HG03520 (cell line): ENCODE results near the gene FSTL5.
"Not testable (repeated sequence)": the region's sequence is repeated elsewhere in the genome, so short reads cannot be mapped to it uniquely, and the experiment has no call there.

Experiments
- ATAC-seq: cut with Tn5 transposase; IDR thresholded peaks from one replicate; pipeline ENCODE4 v1.9.1; 2021; ENCODE audit warnings: mild to moderate bottlenecking, moderate library complexity; ENCODE audit not compliant: unreplicated experiment

FSTL5 gene

DNA sequence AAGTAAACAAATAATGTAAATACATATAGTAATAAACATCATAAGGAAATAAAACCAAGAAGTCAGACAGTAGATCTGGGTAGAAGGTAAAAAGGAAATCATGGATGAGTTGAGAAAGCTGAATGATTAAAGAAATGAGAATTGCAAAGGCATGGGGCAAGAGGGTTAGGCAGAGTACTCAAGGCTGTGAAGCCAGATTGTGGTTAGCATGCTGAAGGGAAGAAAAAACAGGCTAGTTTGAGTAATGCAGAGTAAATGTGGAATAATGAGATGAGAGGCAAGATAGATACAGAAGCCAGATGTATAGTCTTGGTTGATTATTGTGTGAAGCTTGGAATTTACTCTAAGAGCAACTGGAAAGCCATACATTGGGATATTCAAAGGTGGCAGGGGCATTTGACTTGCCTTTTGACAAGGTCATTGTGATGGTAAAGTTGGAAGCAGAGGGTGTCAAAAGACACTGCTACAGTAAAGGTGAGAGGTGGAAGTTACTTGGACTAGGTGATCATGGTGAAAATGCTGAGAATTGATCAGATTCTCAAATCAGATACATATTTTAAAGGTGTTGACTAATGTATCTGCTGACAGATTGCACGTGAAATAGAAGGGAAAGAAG lies 307.0 kb downstream of the FSTL5 start:
- ATAC-seq = no peak

GRCh38 chr4:161850631-161851030 lies 313.2 kb downstream of the FSTL5 start:
- ATAC-seq = no peak

DNA sequence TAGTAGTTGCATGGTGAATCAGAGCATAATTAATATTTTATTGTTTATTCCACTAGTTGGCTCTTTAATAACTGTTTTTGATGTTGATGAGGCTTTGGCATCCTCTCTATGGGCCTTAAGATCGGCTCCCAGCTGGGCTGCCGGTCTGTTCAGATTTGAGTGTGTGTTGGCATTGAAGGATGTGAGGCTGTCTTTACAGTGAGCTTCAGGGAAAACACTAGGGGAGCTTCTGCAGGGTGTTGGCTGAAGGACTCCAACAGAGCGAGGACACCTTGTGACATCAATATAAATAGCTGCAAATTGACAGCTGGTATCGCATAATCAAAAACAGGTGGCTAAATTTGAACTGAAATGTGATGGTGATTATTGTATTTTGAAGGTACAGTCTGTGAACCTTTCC lies 322.0 kb downstream of the FSTL5 start:
- ATAC-seq = no peak

DNA sequence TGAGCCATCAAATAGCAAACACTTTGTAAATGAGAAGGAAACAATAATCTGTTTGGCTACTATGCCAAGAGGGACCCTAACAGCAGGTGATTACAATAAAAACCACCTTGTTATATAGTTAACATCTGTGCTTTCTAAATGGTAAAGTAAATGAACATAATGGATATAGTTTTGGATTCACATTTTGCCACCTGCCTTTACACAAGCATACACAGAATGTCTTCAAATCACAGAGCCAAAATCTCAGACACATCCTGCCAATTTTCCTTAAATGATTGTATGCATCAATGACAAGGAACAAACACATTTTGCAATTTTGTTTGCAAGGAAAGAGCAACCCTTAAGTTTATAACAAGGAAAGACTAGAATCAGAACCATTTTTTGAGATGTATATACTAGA lies 334.2 kb downstream of the FSTL5 start:
- no peak for ATAC-seq

DNA sequence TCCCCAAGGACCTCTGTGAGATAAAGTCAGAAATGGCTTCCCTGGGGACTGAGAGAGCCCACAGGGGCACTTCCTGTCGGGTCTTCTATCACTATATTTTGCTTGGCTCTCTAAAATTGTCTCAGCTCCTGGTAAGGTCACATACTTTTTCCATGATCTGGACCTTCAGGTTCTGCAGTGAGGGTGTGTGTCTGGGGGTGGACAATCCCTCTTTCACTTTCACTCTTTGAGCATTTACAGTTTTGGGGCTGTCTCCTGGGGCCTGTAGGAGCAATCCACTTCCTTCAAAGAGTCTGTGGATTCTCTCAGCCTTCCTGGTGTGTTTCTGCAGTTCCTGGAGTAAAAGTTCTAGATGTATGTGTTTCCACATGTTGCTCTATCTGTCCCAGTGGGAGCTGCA lies 335.7 kb downstream of the FSTL5 start:
- no peak for ATAC-seq

GRCh38 chr4:161827013-161827412 lies 336.8 kb downstream of the FSTL5 start:
- ATAC-seq = no peak

- no peak for ATAC-seq
Observed at GRCh38 chr4:161823450-161823849, 340.4 kb downstream of the FSTL5 start.

DNA sequence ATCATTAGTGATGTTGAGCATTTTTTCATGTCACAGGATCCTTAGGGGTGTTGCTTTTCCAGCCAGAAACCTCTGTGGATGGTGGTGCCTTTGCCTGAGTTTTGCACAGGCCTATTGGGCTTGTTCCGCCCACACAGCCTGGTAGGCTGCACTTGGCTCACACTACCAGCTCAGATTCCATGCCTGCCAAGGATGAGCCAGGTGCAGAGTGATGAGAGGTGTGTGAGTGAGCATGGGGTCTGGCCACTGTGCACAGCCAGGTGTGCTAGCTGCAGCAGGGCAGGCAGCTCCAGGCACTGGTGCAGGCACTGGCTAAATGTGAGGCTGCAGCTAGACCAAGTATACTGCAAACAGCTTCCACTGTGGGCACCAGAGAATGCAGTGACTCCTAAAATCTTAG lies 341.6 kb downstream of the FSTL5 start:
- no peak for ATAC-seq

DNA sequence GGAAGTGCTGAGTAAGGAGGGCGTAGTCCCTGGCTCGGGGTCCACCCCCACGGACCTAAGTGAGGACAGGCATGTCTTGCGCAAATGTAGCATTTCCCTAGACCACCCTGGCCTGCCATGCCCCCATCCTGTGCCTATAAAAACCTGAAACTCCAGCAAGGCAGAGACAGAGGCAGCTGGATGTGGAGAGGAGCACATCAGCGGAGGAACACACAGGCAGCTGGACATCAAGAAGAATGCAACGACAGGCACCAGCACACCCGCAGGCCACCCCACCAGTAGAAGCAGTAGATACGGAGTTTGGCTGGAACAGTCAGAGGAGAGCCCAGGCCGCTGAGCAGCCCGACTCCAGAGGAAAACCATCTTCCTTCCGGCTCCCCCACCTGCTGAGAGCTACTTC lies 345.9 kb downstream of the FSTL5 start:
- no peak for ATAC-seq

GRCh38 chr4:161816958-161817357 lies 346.8 kb downstream of the FSTL5 start:
- no peak for ATAC-seq

DNA sequence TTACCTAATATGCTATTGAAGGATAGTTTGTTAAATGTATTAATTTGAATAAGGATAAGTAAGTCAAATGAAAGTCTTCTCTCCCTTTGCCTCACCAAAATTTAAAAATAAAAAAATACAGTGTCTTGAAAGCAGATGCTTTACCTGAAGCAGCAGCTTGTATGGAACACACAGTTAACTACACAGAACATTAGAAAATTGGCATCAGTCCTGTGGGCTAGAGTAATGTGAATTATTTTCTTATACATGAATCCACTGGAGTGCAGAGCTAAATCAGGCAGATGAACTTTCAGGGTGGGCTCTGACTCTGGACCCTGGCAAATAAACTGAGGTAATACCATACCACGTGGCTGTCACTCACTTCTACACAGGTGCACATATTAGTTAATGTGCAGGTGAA lies 348.0 kb downstream of the FSTL5 start:
- no peak for ATAC-seq

DNA sequence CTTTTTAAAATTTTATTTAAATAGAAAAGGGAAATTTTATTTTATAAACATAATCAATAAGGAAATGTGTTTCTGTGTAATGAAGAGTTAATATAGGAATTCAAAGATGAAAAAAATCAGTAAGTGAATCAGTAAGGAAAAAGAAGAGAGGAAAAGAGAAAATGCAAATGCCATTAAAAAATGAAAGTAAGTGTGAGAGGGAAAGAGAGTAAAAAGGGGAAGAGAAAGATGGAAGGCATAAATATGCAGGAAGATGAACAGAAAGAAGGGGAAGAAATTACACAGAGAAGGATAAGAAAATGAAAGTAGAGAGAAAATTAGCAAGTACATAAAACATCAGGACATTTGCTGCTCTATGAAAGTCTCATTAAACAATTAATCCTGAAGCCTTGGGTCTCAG lies 349.9 kb downstream of the FSTL5 start:
- ATAC-seq = no peak

GRCh38 chr4:161813389-161813788 lies 350.4 kb downstream of the FSTL5 start:
- ATAC-seq = no peak

- ATAC-seq = no peak
Observed at GRCh38 chr4:161803171-161803570, 360.6 kb downstream of the FSTL5 start.

GRCh38 chr4:161799710-161800109 lies 364.1 kb downstream of the FSTL5 start:
- no peak for ATAC-seq

- ATAC-seq = no peak
Observed at GRCh38 chr4:161792991-161793390, 370.8 kb downstream of the FSTL5 start.

DNA sequence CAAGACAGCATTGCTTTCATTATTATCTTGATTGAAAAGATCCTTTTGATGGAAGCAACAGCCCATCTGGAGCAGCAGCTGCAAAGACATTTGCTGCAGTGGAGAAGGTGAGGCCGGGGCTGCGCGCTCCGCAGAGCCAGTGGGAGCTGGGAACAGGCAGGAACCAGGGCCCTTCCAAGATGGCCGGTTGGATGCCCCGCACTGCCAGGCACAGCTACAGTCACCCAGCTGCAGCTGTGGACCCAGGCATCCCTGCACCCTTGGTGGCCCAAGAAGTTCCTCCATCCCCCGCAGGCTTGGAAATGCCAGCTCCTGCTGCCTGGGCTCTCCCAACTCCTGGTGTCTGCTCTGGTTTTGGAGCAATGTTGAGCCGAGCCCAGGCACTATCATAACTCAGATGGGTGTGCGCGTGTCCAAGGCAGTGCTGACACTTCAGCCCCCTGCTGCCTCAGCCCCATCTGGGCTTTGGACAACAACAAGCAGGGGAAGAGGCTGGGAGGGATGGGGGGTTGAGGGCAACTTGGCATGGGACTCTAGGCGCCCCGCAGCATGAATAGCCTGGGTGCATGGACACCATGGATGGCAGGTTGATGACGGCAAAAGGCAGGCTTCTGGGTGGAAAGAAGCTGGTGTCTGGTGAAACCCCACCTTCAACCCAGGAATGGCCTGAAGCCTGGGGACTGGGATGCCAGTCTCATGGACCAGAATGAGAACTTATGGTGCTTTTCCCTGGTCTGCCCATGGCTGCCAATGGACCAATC lies 371.8 kb downstream of the FSTL5 start:
- ATAC-seq = no peak

DNA sequence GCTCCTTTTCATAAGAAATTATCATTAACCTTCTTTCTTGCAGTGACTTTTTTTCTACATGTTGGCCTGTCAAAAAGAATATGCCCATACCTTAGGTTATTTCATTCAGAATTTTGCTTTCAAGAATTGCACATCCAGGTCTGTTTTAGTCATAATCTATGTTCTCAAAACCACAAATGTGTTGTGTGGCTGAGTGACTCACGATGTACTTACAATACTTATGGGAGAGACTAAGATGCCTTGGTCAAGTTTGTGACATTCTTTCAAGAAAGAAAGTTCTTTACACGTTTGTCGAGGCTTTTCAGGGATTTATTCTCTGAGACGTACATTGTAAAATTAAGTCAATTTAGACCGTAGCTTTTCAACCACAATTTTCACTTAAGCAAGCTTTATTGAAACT lies 396.7 kb downstream of the FSTL5 start:
- ATAC-seq = no peak

- ATAC-seq = no peak
Observed at GRCh38 chr4:161762796-161763195, 401.0 kb downstream of the FSTL5 start.

DNA sequence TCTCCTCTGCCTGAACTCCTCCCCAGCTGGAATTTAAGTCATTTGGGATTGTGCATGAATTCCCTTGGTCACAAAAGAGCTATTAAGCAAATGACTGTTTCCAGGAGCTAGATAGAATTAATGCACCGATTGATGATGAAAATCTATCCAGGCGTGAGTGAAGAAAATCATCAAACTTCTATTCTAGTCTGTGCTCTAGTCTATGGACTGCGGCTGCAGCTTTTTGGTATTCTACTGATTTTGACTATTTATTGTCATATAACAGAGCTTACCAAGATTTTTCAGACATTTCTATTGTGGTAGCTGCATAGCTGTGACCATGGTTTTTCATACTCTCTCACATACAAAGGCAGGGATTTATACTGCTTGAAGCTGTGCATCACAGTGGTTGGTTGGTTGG lies 403.8 kb downstream of the FSTL5 start:
- ATAC-seq = no peak

DNA sequence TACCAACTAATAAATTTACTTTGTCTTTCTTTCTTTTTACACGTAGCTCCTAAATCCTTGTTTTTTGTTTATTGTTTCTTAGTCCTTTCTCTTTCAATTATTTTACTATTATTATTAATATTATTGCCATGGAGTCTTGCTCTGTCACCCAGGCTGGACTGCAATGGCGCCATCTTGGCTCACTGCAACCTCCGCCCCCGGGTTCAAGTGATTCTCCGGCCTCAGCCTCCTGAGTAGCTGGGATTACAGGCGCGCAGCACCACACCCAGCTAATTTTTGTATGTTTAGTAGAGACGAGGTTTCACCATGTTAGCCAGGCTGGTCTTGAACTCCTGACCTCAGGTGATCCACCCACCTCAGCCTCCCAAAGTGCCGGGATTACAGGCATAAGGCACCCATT lies 405.4 kb downstream of the FSTL5 start:
- not testable (repeated sequence) for ATAC-seq

GRCh38 chr4:161728929-161729328 lies 434.9 kb downstream of the FSTL5 start:
- no peak for ATAC-seq

- ATAC-seq = no peak
Observed at GRCh38 chr4:161721947-161722346, 441.9 kb downstream of the FSTL5 start.
